Glutamatergic neuron (in vitro differentiated cells): ENCODE results near the gene TEX51. TPM values are rescaled to one million over a fixed set of nuclear protein-coding genes. Genes with fewer than 3 reads are reported as not detected.

ENCODE experiments used
- DNase-seq: peaks from one replicate; pipeline ENCODE4 v3.0.0; 2022
- H3K27ac Mint-ChIP-seq: one replicate; pipeline ENCODE4 v1.8.0; 2020; ENCODE audit warnings: mild to moderate bottlenecking, mixed read lengths, inconsistent platforms; ENCODE audit not compliant: unreplicated experiment
- H3K27me3 Mint-ChIP-seq: one replicate; pipeline ENCODE4 v1.8.0; 2020; ENCODE audit warnings: mild to moderate bottlenecking, moderate library complexity, mixed read lengths, inconsistent platforms; ENCODE audit not compliant: unreplicated experiment
- H3K36me3 Mint-ChIP-seq: one replicate; pipeline ENCODE4 v1.8.0; 2020; ENCODE audit warnings: mild to moderate bottlenecking, mixed read lengths, inconsistent platforms; ENCODE audit not compliant: unreplicated experiment
- H3K4me1 Mint-ChIP-seq: one replicate; pipeline ENCODE4 v1.8.0; 2020; ENCODE audit warnings: mild to moderate bottlenecking, low read depth, mixed read lengths, inconsistent platforms; ENCODE audit not compliant: unreplicated experiment
- H3K4me3 Mint-ChIP-seq: one replicate; pipeline ENCODE4 v1.8.0; 2020; ENCODE audit warnings: mild to moderate bottlenecking, mixed read lengths, inconsistent platforms; ENCODE audit not compliant: unreplicated experiment
- H3K9me3 Mint-ChIP-seq: one replicate; pipeline ENCODE4 v1.8.0; 2020; ENCODE audit warnings: mild to moderate bottlenecking, moderate library complexity, mixed read lengths, inconsistent platforms; ENCODE audit not compliant: unreplicated experiment
- total RNA-seq: library from RNA; stranded (reverse); fragmentation: NEBNext Ultra II Directional; extraction: Animal tissue kit (Norgen Biotek cat#: 25700); gene quantifications from one replicate; pipeline ENCODE4 v1.2.1, GENCODE V29; 2021; ENCODE audit not compliant: unreplicated experiment
- TF ChIP-seq, protein P1 (sequence below): fragments of 200-600 bp; sonication (generic); IDR thresholded peaks from one replicate; pipeline ENCODE4 v1.5.0; 2021; ENCODE audit not compliant: partially characterized antibody, unreplicated experiment

TEX51 gene
- total RNA-seq, 1 donor from 2014 or later, result not detected

DNA sequence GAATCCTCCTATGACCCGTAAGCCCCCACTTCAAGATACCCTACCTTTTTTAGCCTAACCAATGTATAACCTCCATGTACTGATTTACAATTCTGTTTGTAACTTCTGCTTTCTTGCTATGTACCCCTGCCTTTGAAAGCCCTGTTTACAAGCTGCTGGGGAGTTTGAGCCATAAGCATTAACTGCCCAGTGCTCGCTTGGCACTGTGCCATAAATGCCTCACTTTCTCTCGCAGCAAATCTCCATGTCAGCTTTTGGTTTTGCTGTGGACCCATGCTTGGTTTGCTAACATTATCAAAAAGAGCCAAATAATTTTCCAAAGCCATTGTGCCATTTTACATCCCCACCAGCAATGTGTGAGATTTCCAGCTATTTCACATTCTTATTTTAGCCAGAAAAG is 51.8 kb downstream of the TEX51 start:
- Mint-ChIP-seq H3K4me3 (no peak overlapping the region), H3K27me3 (peaks cover 4% of the 10 kb centered on the region), H3K4me1 (peaks cover 10% of the 10 kb centered on the region), H3K27ac (no peak overlapping the region), H3K9me3 (peaks cover 7% of the 10 kb centered on the region), H3K36me3 (peaks cover 9% of the 10 kb centered on the region)
- TF ChIP-seq, protein P1, sequence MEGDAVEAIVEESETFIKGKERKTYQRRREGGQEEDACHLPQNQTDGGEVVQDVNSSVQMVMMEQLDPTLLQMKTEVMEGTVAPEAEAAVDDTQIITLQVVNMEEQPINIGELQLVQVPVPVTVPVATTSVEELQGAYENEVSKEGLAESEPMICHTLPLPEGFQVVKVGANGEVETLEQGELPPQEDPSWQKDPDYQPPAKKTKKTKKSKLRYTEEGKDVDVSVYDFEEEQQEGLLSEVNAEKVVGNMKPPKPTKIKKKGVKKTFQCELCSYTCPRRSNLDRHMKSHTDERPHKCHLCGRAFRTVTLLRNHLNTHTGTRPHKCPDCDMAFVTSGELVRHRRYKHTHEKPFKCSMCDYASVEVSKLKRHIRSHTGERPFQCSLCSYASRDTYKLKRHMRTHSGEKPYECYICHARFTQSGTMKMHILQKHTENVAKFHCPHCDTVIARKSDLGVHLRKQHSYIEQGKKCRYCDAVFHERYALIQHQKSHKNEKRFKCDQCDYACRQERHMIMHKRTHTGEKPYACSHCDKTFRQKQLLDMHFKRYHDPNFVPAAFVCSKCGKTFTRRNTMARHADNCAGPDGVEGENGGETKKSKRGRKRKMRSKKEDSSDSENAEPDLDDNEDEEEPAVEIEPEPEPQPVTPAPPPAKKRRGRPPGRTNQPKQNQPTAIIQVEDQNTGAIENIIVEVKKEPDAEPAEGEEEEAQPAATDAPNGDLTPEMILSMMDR, result no peak
- no peak for DNase-seq

Other genes with a start within 250 kb of the TEX51 start
- gene GYPC, start 242.7 kb upstream of the TEX51 start, total RNA-seq, result 2.0 TPM
- gene BIN1, start 208.3 kb downstream of the TEX51 start, total RNA-seq, result 176 TPM